SJSA1 (cell line): ENCODE measurements around the gene DYNLT2B. TPM values are rescaled to one million over a fixed set of nuclear protein-coding genes. Genes with fewer than 3 reads are reported as not detected.
"Not testable (repeated sequence)": the region's sequence is repeated elsewhere in the genome, so short reads cannot be mapped to it uniquely, and the experiment has no call there.

Experiments
- DNase-seq, 2 experiments: peaks; one replicate each; pipeline ENCODE4 v3.0.0-alpha.2; 2015 to 2020; ENCODE audit warnings: low spot score in 2 of 2, low read depth in 1 of 2
- H3K27ac ChIP-seq: fragments of 250-450 bp; sonication (Bioruptor Pico); 2 replicates; pipeline ENCODE4 v1.5.1; 2020; ENCODE audit warnings: mild to moderate bottlenecking, moderate library complexity
- H3K27me3 ChIP-seq: fragments of 250-450 bp; sonication (Bioruptor Pico); replicated peaks from 2 replicates; pipeline ENCODE4 v1.5.1; 2020; ENCODE audit warnings: mild to moderate bottlenecking, moderate library complexity
- H3K36me3 ChIP-seq: fragments of 250-450 bp; sonication (Bioruptor Pico); 2 replicates; pipeline ENCODE4 v1.5.1; 2020; ENCODE audit warnings: mild to moderate bottlenecking
- H3K4me1 ChIP-seq: fragments of 250-450 bp; sonication (Bioruptor Pico); replicated peaks from 2 replicates; pipeline ENCODE4 v1.6.1; 2021; ENCODE audit warnings: mild to moderate bottlenecking
- H3K4me3 ChIP-seq: fragments of 250-450 bp; sonication (Bioruptor Pico); 2 replicates; pipeline ENCODE4 v1.5.1; 2020; ENCODE audit warnings: mild to moderate bottlenecking
- H3K9me3 ChIP-seq: fragments of 250-450 bp; sonication (Bioruptor Pico); replicated peaks from 2 replicates; pipeline ENCODE4 v1.5.1; 2020; ENCODE audit warnings: mild to moderate bottlenecking
- total RNA-seq: library from RNA; depleted of rRNA; stranded (reverse); fragments of >200 nt; shearing (Covaris generic); gene quantifications from 2 replicates; pipeline ENCODE4 v1.2.3, GENCODE V29; 2014; rRNA removed

Gene DYNLT2B
- total RNA-seq: 20.5 and 24.2 TPM in 2 replicates

GRCh38 chr3:196317687-196318467 lies at the start of gene DYNLT2B:
DYNLT2B (minus strand) TSS chr3:196318240; CDS start chr3:196318152, 88 bp downstream.
- Histone ChIP-seq H3K9me3 (no peaks in the 10 kb centered on the region), H3K4me1 (no peaks in the 10 kb centered on the region), H3K27me3 (no peaks in the 10 kb centered on the region), H3K36me3 (peaks cover 10% of the 10 kb centered on the region), H3K27ac (peak within 1 kb of the TSS; percentile 85), H3K4me3 (peak within 1 kb of the TSS; percentile 67)
- DNase-seq: peak; percentile 86 to 90

GRCh38 chr3:196365736-196366135 lies 47.7 kb upstream of the DYNLT2B start:
- DNase-seq: no peak
- no peaks in the 10 kb centered on the region for H3K9me3 ChIP-seq
- H3K36me3 ChIP-seq: peaks cover 24% of the 10 kb centered on the region
- no peak overlapping the region for H3K4me3 ChIP-seq
- no peaks in the 10 kb centered on the region for H3K4me1 ChIP-seq
- H3K27ac ChIP-seq: no peak overlapping the region
- H3K27me3 ChIP-seq: no peaks in the 10 kb centered on the region

DNA sequence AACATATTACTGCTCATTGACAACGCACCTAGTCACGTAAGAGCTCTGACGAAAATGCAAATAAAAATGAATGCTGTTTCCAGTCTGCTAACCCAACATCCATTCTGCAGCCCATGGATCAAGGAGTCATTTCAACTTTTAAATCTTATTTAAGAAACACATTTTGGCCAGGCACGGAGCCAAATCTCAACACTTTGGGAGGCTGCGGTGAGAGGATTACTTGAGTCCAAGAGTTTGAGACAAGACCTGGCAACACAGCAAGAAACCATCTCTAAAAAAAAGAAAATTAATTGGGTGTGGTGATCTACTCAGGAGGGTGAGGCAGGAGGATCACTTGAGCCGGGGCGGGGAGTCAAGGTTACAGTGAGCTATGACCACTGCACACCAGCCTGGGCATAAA lies 42.5 kb upstream of the DYNLT2B start:
- Histone ChIP-seq H3K4me3 (no peak overlapping the region), H3K4me1 (no peaks in the 10 kb centered on the region), H3K36me3 (peaks cover 52% of the 10 kb centered on the region), H3K27me3 (no peaks in the 10 kb centered on the region), H3K27ac (no peak overlapping the region), H3K9me3 (no peaks in the 10 kb centered on the region)
- no peak for DNase-seq

DNA sequence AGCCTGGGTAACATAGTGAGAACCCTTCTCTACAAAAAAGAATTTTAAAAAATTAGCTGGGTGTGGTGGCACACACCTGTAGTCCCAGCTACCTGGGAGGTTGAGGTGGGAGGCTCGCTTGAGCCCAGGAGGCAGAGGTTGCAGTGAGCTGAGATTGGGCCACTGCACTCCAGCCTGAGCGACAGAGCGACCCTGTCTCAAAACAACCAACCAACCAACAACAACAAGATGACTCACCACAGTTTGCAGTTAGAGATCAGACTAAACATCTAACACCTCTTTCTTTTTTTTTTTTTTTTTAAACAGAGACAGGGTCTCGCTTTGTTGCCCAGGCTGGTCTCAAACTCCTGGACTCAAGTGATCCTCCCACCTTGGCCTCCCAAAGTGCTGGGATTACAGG lies 40.5 kb upstream of the DYNLT2B start:
- not testable (repeated sequence) for H3K27me3 ChIP-seq, DNase-seq, H3K9me3 ChIP-seq, H3K4me3 ChIP-seq, H3K27ac ChIP-seq, H3K4me1 ChIP-seq
- H3K36me3 ChIP-seq: peaks cover 67% of the 10 kb centered on the region

- Histone ChIP-seq H3K27me3 (no peaks in the 10 kb centered on the region), H3K4me1 (no peaks in the 10 kb centered on the region), H3K27ac (no peak overlapping the region), H3K36me3 (peaks cover 64% of the 10 kb centered on the region), H3K9me3 (no peaks in the 10 kb centered on the region), H3K4me3 (no peak overlapping the region)
- no peak for DNase-seq
Observed at GRCh38 chr3:196357905-196358304, 39.9 kb upstream of the DYNLT2B start.

GRCh38 chr3:196356556-196356955 lies 38.5 kb upstream of the DYNLT2B start:
- no peaks in the 10 kb centered on the region for H3K4me1 ChIP-seq
- peaks cover 55% of the 10 kb centered on the region for H3K36me3 ChIP-seq
- no peak overlapping the region for H3K27ac ChIP-seq
- H3K9me3 ChIP-seq: no peaks in the 10 kb centered on the region
- no peak overlapping the region for H3K4me3 ChIP-seq
- DNase-seq: no peak
- no peaks in the 10 kb centered on the region for H3K27me3 ChIP-seq

DNA sequence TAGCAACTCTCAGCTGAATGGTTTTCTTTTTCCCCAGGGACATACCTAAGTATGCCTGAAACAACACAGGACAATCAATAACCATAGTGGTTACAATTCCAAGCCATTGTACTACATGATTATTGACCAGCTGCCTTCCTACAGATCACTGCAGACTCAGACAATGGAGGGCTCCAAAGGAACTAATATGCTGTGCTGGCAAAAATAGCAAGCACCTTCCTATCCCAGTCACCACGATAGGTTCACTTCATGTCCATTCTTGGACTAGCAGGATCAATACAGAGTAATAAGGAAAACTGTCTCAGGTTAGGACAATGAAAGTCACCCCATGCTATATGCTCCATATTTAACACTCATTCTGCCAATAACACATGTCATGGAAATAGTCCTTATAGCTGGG lies 37.6 kb upstream of the DYNLT2B start:
- Histone ChIP-seq H3K9me3 (no peaks in the 10 kb centered on the region), H3K27me3 (no peaks in the 10 kb centered on the region), H3K27ac (no peak overlapping the region), H3K36me3 (peaks cover 47% of the 10 kb centered on the region), H3K4me1 (no peaks in the 10 kb centered on the region), H3K4me3 (no peak overlapping the region)
- DNase-seq: no peak

DNA sequence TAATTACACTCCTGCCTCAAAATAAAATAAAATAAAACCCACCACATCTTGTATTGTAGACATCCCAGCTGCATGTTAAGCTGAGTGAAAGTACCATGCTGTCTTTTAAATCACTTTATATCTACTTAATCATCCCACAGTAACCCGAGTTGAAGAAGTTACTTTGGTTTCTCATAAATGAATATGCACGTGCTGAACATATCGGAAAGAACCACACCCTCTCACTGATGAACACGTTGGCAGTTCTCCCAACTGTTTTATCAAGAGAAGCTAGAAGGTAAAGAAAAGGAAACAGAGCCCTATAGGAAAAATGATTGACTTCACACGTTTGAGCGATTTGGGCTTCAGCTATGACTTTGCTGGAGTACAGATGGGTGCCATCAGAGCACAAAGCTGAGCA lies 36.1 kb upstream of the DYNLT2B start:
- no peak overlapping the region for H3K4me3 ChIP-seq
- H3K27ac ChIP-seq: no peak overlapping the region
- H3K27me3 ChIP-seq: no peaks in the 10 kb centered on the region
- H3K9me3 ChIP-seq: no peaks in the 10 kb centered on the region
- no peak for DNase-seq
- peaks cover 40% of the 10 kb centered on the region for H3K36me3 ChIP-seq
- no peaks in the 10 kb centered on the region for H3K4me1 ChIP-seq

- DNase-seq: no peak
- H3K27ac ChIP-seq: no peak overlapping the region
- H3K9me3 ChIP-seq: no peaks in the 10 kb centered on the region
Observed at GRCh38 chr3:196351541-196351940, 33.5 kb upstream of the DYNLT2B start.

DNA sequence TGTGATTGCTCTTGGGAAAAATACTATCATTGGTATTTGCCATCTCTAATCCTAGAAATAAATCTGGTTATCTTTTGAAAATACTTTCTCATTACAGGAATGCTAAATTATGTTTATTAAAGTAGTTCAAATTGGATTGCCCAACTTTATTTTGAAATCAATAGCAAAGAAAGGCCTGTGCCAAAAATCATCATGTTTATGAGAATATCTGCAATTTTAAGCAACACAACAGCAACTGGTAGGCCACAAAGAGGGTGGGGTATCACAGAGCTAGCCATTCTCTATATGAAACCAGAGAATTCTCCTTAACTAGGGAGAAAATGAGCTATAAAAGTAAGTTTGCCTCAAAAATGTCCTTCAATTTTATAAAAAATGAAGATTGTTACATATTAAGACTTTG lies 32.0 kb upstream of the DYNLT2B start:
- Histone ChIP-seq H3K4me1 (no peaks in the 10 kb centered on the region), H3K9me3 (no peaks in the 10 kb centered on the region), H3K36me3 (peaks cover 14% of the 10 kb centered on the region), H3K27me3 (no peaks in the 10 kb centered on the region), H3K27ac (no peak overlapping the region), H3K4me3 (no peak overlapping the region)
- no peak for DNase-seq

More at GRCh38 chr3:196351541-196351940, 33.5 kb upstream of the DYNLT2B start:
- H3K4me3 ChIP-seq: no peak overlapping the region
- H3K36me3 ChIP-seq: peaks cover 28% of the 10 kb centered on the region
- H3K27me3 ChIP-seq: no peaks in the 10 kb centered on the region
- H3K4me1 ChIP-seq: no peaks in the 10 kb centered on the region

GRCh38 chr3:196348698-196349097 lies 30.7 kb upstream of the DYNLT2B start:
- H3K27me3 ChIP-seq: no peaks in the 10 kb centered on the region
- H3K36me3 ChIP-seq: peaks cover 4% of the 10 kb centered on the region; the same call in 1 of the 2 replicates
- no peak overlapping the region for H3K27ac ChIP-seq
- DNase-seq: no peak
- H3K4me3 ChIP-seq: no peak overlapping the region
- no peaks in the 10 kb centered on the region for H3K4me1 ChIP-seq
- H3K9me3 ChIP-seq: no peaks in the 10 kb centered on the region

GRCh38 chr3:196344663-196345062 lies 26.6 kb upstream of the DYNLT2B start:
- no peaks in the 10 kb centered on the region for H3K9me3 ChIP-seq
- peaks cover 15% of the 10 kb centered on the region for H3K4me1 ChIP-seq
- no peak overlapping the region for H3K4me3 ChIP-seq
- H3K36me3 ChIP-seq: peaks cover 4% of the 10 kb centered on the region; the same call in 1 of the 2 replicates
- DNase-seq: no peak
- no peak overlapping the region for H3K27ac ChIP-seq
- no peaks in the 10 kb centered on the region for H3K27me3 ChIP-seq

DNA sequence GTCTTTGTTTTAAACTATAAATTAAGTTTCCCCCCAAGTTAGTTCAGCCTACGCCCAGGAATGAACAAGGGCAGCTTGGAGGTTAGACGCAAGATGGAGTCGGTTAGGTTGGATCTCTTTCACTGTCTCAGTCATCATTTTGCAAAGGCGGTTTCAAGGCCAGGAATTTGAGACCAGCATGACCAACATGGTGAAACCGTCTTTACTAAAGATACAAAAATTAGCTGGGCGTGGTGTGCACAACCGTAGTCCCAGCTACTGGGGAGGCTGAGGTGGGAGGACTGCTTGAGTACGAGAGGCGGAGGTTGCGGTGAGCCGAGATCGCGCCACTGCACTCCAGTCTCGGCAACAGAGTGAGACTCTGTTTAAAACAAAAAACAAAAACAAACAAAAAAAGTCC lies 25.9 kb upstream of the DYNLT2B start:
- H3K4me1 ChIP-seq: peaks cover 22% of the 10 kb centered on the region
- not testable (repeated sequence) for H3K27ac ChIP-seq, H3K4me3 ChIP-seq, H3K9me3 ChIP-seq, DNase-seq, H3K36me3 ChIP-seq, H3K27me3 ChIP-seq

DNA sequence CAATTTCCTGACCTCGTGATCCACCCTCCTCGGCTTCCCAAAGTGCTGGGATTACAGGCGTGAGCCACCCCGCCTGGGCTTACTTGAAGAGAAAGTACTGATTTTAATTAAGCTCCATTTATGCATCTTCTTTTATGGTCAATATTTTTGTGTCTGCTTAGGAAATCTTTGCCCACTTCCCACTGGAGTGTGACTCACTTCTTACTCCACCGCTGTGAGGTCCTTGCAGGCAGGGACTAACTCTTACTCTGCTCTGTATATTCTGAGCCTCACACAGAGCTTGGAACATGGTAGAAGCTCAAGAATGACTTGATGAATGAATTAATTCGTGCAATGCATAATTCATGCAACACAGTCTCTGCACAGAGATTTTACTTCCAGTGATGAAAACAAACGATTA lies 23.1 kb upstream of the DYNLT2B start:
- Histone ChIP-seq H3K9me3 (no peaks in the 10 kb centered on the region), H3K27ac (peak overlapping the region; percentile 93), H3K4me1 (peaks cover 41% of the 10 kb centered on the region), H3K27me3 (no peaks in the 10 kb centered on the region), H3K36me3 (no peaks in the 10 kb centered on the region), H3K4me3 (no peak overlapping the region)
- peak in 1 of 2 experiments; percentile 24 for DNase-seq
